Limb (tissue), 2 donors: ENCODE results near the gene HTR4.
"Not testable (repeated sequence)": the region's sequence is repeated elsewhere in the genome, so short reads cannot be mapped to it uniquely, and the experiment has no call there.

Experiments
- DNase-seq, 2 donors: peaks; one replicate each; pipeline ENCODE4 v3.0.0-alpha.2; 2016; ENCODE audit errors: extremely low spot score in 2 of 2

Gene HTR4

GRCh38 chr5:148653836-148654781 is at the start of gene HTR4:
Gene HTR4 (minus strand): TSS chr5:148654527. CDS start chr5:148637014, 17,513 bp downstream.
- DNase-seq = peak in 1 of 2 donors; percentile 35

- no peak for DNase-seq
These were observed 47.8 kb upstream of the HTR4 start for GRCh38 chr5:148702019-148702596.

GRCh38 chr5:148699028-148699427 is 44.7 kb upstream of the HTR4 start:
- no peak for DNase-seq

- DNase-seq = no peak
These were observed 43.5 kb upstream of the HTR4 start for GRCh38 chr5:148697809-148698196.

GRCh38 chr5:148697180-148697808 is 43.0 kb upstream of the HTR4 start:
- DNase-seq = no peak

GRCh38 chr5:148696187-148697036 is 42.1 kb upstream of the HTR4 start:
- no peak for DNase-seq

- DNase-seq = no peak
These were observed 36.6 kb upstream of the HTR4 start for GRCh38 chr5:148690945-148691344.

- no peak for DNase-seq
These were observed 34.5 kb upstream of the HTR4 start for GRCh38 chr5:148688787-148689186.

- DNase-seq = no peak
These were observed 33.5 kb upstream of the HTR4 start for GRCh38 chr5:148687871-148688270.

GRCh38 chr5:148687427-148687826 is 33.1 kb upstream of the HTR4 start:
- no peak for DNase-seq

- no peak for DNase-seq
These were observed 32.3 kb upstream of the HTR4 start for GRCh38 chr5:148686660-148687059.

- DNase-seq = no peak
These were observed 31.3 kb upstream of the HTR4 start for GRCh38 chr5:148685520-148686134.

GRCh38 chr5:148684528-148684927 is 30.2 kb upstream of the HTR4 start:
- no peak for DNase-seq

- DNase-seq = no peak
These were observed 29.3 kb upstream of the HTR4 start for GRCh38 chr5:148683651-148684050.

- no peak for DNase-seq
These were observed 28.0 kb upstream of the HTR4 start for GRCh38 chr5:148682058-148683026.

GRCh38 chr5:148681157-148682057 is 27.1 kb upstream of the HTR4 start:
- DNase-seq = no peak

GRCh38 chr5:148673704-148674103 is 19.4 kb upstream of the HTR4 start:
- not testable (repeated sequence) for DNase-seq

GRCh38 chr5:148666353-148666752 is 12.0 kb upstream of the HTR4 start:
- no peak for DNase-seq

GRCh38 chr5:148665431-148665830 is 11.1 kb upstream of the HTR4 start:
- DNase-seq = no peak
